SKM-1 treated with dmso at 0.1 percent for 144 hours (cell line): ENCODE results near the gene MED26.
"Not testable (repeated sequence)": the region's sequence is repeated elsewhere in the genome, so short reads cannot be mapped to it uniquely, and the experiment has no call there.

Source experiments
- DNase-seq: peaks from one replicate; lab custom pipeline; 2025; ENCODE audit not compliant: unreplicated experiment; lab: John Stamatoyannopoulos, UW

The MED26 gene, protein sequence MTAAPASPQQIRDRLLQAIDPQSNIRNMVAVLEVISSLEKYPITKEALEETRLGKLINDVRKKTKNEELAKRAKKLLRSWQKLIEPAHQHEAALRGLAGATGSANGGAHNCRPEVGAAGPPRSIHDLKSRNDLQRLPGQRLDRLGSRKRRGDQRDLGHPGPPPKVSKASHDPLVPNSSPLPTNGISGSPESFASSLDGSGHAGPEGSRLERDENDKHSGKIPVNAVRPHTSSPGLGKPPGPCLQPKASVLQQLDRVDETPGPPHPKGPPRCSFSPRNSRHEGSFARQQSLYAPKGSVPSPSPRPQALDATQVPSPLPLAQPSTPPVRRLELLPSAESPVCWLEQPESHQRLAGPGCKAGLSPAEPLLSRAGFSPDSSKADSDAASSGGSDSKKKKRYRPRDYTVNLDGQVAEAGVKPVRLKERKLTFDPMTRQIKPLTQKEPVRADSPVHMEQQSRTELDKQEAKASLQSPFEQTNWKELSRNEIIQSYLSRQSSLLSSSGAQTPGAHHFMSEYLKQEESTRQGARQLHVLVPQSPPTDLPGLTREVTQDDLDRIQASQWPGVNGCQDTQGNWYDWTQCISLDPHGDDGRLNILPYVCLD

DNA sequence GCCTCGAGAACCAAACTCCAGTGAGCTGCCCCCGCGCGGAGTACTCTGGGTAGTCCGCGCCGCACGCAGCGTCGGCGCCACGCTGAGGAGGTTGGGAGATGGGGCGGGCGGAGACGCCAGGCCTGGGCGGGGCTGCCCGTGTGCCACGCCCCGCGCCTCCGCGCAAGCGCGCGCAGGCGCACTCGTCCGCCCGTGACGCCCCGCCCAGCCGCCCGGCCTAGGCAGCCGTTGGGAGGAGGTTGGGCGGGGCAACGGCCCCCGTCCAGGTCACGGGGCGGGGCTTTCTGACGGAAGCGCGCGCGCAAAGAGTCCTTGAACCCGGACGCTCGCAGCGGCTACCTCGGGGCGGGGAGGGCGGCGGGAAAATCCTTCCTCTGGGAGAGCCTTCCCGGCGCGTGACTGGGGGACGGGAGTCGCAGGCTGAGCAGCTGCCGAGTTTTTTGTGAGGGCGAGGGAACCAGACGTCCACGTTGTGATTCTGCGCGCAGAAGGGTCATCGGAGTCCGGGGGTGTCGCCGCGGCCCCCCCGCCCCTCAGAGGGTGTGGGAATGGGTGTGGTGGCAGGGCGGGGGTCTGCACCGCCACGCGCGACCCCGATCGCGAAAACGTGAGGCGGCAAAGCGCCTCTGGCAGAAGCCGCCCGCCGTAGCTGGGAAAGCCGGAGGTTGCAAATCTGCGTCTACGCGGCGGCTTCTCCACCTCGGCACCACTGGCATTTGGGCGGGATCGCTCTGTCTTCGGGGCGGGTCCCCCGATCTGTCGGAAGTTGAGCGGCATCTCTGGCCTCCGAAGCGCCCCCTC is at the start of gene MED26:
Gene MED26, minus strand, starts transcription at position 22 of the 801 bp plus-strand sequence. CDS start 261 bp downstream, outside the sequence.
- peak; percentile 91 for DNase-seq

DNA sequence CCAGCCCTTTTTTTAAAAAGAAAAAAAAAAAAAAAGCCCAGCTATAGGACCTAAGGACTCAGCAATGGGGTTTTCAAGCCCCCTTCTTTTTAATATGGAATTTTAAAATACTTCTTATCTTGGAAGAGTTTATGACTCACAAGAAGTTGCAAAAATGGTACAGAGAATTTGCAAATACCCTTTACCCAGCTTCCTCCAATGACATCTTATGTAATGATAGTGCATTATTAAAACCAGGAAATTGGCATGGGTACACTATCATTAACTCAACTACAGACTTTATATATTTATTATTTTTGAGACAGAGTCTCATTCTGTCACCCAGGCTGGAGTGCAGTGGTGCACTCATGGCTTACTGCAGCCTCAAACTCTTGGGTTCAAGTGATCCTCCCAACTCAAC is 49.1 kb upstream of the MED26 start:
- DNase-seq, result peak; percentile 13

- DNase-seq, result no peak
Observed at GRCh38 chr19:16676101-16676798, 48.2 kb upstream of the MED26 start.

- DNase-seq, result not testable (repeated sequence)
Observed at GRCh38 chr19:16673839-16674238, 45.8 kb upstream of the MED26 start.

- no peak for DNase-seq
Observed at GRCh38 chr19:16673231-16673630, 45.2 kb upstream of the MED26 start.

DNA sequence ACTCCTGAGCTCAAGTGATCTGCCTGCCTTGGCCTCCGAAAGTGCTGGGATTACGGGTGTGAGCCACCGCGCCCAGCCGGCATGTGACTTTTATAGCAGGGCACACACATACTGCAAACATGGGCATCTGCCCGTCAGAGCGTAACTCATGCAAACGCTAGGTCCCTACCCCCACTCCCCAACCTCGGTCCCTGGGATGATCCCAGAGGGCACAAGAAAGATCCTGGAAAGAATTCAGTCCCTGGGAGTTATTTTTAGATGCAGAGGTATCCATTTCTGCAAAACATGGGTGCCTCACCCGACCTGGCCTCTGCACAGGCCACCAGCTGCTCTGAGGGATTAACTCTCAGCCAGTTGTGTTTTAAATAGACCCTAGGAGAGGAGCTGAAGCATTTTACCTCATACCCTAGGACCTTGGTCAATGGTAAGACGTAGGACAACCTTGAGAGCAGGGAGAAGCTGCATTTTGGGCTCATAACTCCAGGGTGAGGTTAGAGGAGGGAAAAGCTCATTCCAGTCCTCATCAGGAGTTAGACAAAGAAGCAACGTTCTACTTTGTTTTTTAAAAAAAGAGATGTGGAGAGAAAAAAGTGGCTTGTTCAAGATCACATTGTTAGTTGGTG is 43.8 kb upstream of the MED26 start:
- no peak for DNase-seq

DNA sequence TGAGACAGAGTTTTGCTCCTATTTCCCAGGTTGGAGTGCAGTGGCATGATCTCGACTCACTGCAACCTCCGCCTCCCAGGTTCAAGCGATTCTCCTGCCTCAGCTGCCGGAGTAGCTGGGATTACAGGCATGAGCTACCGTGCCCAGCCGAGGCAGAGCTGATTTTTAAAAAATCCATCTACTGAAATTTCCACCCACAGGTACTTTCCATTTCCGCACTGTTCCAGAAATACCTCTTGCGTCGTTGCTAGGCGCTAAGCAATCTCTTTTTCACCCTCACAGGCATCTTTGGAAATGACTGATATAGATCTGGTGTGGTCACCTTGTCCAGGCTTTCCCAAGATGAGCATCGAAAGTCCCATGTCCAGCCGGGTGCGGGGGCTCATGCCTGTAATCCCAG is 42.3 kb upstream of the MED26 start:
- DNase-seq, result no peak

DNA sequence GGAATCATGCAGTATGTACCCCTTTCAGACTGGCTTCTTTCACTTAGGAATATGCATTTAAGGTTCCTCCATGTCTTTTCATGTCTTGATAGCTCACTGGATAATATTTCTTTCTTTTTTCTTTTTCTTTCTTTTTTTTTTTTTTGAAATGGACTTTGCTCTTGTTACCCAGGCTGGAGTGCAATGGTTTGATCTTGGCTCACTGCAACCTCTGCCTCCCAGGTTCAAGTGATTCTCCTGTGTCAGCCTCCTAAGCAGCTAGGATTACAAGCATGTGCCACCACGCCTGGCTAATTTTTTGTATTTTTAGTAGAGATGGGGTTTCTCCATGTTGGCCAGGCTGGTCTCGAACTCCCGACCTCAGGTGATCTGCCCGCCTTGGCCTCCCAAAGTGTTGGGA is 40.7 kb upstream of the MED26 start:
- not testable (repeated sequence) for DNase-seq

GRCh38 chr19:16668176-16668575 is 40.2 kb upstream of the MED26 start:
- no peak for DNase-seq

DNA sequence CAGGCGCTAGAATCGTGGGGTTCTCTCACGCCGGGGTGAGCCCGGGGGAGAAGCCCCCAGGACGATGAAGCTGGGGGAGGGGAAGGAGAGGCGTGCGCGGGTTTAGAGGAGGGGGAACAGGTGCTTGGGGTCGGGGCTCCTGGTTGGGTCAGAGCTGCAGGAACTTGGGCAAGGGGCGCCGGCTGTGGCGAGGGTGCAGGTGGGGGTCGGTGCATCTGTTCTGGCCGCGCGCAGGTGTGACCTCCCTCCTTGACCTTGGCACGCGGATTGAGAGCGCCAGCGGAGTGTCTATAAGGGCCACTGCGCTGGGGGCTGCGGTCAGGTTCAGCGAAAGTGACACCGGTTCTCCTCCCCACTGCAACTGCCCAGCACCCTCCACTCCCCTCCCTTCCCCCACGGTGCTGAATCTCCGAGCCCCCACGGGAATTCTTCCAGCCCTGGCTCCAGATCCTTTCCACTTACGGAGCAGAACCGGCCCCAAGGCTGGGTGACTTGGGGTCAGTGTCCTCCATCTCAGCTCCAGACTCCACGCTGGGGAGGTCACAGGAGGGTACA is 33.6 kb upstream of the MED26 start:
- no peak for DNase-seq

DNA sequence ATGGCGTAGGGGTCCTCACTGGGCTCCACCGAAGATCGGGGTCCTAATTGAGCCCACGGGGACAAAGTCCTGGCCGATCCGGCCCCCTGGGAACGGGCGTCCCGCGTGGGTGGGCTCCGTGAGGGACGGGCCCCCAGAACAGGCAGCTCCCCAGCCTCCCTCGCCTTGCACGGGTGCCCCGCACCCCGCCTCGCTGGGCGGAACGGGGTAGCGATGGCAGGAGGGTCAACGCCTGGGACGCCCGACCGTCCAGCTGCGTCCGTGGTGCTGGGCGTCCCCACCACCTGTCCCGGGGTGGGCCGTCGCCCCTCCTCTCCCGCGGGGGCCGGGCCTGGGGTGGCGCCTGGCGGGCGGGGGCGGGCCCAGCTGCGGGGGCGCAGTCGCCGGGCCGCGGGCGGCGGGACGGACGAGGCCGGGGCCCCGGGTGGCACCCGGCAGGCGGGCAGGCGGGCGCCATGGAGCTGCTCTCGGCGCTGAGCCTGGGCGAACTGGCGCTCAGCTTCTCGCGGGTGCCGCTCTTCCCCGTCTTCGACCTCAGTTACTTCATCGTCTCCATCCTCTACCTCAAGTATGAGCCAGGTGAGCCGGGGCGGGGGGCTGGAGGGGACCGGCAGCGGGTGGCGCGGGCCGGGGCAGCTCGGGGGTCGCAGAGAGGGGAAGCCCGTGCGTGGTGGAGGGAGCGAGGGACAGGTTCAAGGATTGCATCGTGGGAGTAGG is 32.9 kb upstream of the MED26 start, which contains the start of gene TMEM38A:
Gene TMEM38A, plus strand, starts transcription at position 377 of the 717 bp plus-strand sequence. Its CDS starts 79 bp downstream, at position 456.
- DNase-seq, result no peak

DNA sequence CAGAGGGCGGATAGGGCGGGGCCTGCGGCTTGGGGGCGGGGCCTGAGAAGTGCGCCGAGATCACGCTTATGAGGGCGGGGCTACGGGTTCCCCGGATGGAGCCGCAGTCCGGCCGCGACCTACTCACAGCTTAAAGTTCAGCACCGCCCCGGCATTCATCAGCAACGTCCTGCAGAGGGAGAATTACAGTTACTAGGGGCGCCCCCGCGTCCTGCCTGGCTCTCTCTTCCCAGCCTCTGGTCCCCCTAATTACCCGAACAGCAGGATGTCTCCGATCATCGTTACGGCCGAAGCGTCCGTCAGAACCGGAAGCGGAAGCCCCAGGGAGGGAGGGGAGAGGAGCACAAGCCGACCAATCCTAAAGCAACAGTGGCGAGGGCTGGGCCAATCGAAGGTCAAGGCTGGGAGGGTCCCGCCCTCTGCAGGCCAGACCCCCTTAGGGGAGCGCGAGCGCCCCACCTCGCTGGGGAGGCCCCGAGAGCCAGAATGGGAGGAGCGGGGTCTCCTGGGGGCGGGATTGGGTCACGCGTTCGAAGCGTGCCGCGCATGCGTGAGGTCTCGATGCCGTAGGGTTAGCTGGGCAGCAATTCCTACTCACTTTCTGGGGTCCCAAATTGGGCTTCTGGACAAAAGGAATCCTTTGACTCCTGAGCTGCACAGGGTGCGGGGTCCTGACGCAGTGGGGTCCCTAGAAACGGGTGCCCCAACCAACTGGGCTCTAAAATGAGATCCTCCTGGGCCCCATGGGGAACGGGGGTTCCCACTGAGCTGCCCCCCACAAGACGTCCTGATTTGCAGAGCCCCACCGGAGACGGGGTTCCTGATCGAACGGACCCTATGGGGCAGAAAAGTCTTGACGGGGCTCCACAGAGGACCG is 32.1 kb upstream of the MED26 start, which contains the start of gene SMIM7:
Gene SMIM7, minus strand, starts transcription at position 313 of the 877 bp plus-strand sequence. Its CDS starts 34 bp downstream, at position 279.
- DNase-seq, result peak; percentile 98

GRCh38 chr19:16659464-16659831 is 31.4 kb upstream of the MED26 start:
- no peak for DNase-seq

GRCh38 chr19:16657384-16657783 is 29.4 kb upstream of the MED26 start:
- DNase-seq, result no peak

- DNase-seq, result no peak
Observed at GRCh38 chr19:16655727-16656126, 27.7 kb upstream of the MED26 start.

DNA sequence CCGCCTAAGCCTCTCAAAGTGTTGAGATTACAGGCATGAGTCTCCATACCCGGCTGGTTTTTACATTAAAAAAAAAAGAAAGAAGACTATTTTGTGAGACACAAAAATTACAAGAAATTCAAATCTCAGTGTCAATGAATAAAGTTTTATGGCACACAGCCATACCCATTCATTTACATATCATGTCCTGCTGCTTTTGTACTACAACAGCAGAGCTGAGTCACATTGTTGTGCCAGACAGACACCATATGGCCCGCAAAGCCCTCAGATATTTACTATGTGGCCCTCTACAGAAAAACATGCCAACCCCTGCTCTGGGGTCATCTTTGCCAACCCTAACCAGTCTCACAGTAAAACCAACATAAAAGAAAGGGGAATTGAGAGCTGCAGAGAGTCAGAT is 26.6 kb upstream of the MED26 start:
- DNase-seq, result no peak

DNA sequence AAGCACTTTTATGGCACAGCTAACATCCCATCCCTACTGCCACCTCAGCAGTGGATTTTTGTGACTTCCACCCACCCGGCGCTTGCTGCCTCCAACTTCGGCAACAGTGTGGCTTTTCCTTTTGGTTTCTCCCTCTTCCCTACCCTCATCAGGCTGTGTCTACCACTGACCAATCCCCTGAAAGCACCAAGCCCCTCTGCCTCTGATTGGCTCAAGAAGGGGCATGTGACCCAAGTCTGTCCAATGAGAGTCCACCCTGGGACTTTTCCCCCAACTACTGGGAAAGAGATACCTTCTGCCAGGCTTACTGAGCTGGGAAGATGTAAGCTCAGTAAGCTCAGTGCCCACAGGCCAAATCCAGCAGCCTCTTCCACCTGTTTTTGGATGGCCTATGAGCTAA is 26.1 kb upstream of the MED26 start:
- DNase-seq, result no peak

DNA sequence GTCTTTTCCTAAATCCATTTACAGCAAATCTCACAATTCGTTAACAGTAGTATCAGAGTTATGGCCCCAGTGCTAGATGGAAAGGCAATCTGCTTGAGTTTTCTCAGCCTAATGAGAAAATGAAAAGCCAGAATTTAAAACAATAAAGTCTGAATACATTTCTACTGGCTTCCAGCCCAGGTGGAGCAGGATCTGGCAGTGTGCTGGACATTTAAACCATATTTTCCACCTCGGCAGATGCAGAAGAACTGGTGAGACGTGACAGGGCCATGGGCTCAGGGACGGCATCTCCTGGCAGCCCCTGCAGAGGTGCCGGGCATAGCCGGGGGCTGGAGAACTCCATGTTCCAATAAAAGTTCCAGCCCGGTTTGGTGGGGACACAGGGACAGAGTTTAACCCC is 24.9 kb upstream of the MED26 start:
- DNase-seq, result no peak
